DOHH2 (cell line): Measurements from ENCODE around the gene COL18A1.
"Not testable (repeated sequence)": the region's sequence is repeated elsewhere in the genome, so short reads cannot be mapped to it uniquely, and the experiment has no call there.

Experiments used
- H3F3A ChIP-seq: fragments of 200-600 bp; sonication (generic), shearing (Covaris generic); 2 replicates; pipeline ENCODE4 v1.6.0; 2016; ENCODE audit warnings: antibody characterized with exemption, mild to moderate bottlenecking; ENCODE audit not compliant: control insufficient read depth, insufficient read depth
- H3K27ac ChIP-seq: fragments of 200-600 bp; sonication (generic); 2 replicates; pipeline ENCODE4 v1.5.1; 2014; ENCODE audit warnings: low read depth, mild to moderate bottlenecking, low read length, moderate library complexity
- H3K27me3 ChIP-seq: fragments of 200-600 bp; sonication (generic); 2 replicates; pipeline ENCODE4 v1.6.1; 2014; ENCODE audit warnings: mild to moderate bottlenecking, low read length, mixed read lengths; ENCODE audit not compliant: control insufficient read depth
- H3K36me3 ChIP-seq: fragments of 200-600 bp; sonication (generic); 2 replicates; pipeline ENCODE4 v1.6.1; 2014; ENCODE audit warnings: mild to moderate bottlenecking, low read length, moderate library complexity, mixed read lengths; ENCODE audit not compliant: control insufficient read depth
- H3K4me1 ChIP-seq: fragments of 200-600 bp; sonication (generic); 2 replicates; pipeline ENCODE4 v1.6.1; 2014; ENCODE audit warnings: mild to moderate bottlenecking, low read length, mixed read lengths; ENCODE audit not compliant: control insufficient read depth
- H3K4me2 ChIP-seq: fragments of 200-600 bp; sonication (generic); 2 replicates; pipeline ENCODE4 v1.6.0; 2014; ENCODE audit warnings: mild to moderate bottlenecking, low read length, moderate library complexity
- H3K4me3 ChIP-seq: fragments of 200-600 bp; sonication (generic); 2 replicates; pipeline ENCODE4 v1.5.1; 2014; ENCODE audit warnings: mild to moderate bottlenecking, low read length, mixed read lengths
- H3K79me2 ChIP-seq: fragments of 200-600 bp; sonication (generic); 2 replicates; pipeline ENCODE4 v1.6.1; 2014; ENCODE audit warnings: mild to moderate bottlenecking, low read length, mixed read lengths; ENCODE audit not compliant: control insufficient read depth
- H3K9me2 ChIP-seq: fragments of 200-600 bp; sonication (generic); replicated peaks from 2 replicates; pipeline ENCODE4 v1.6.1; 2014; ENCODE audit warnings: mild to moderate bottlenecking, low read length, mixed read lengths; ENCODE audit not compliant: control insufficient read depth
- H3K9me3 ChIP-seq: fragments of 200-600 bp; sonication (generic); 2 replicates; pipeline ENCODE4 v1.6.1; 2014; ENCODE audit warnings: antibody characterized with exemption, low read length, mixed read lengths; ENCODE audit not compliant: control insufficient read depth, insufficient read depth
- H4K20me1 ChIP-seq: fragments of 200-600 bp; sonication (generic); 2 replicates; pipeline ENCODE4 v1.6.0; 2014; ENCODE audit warnings: low read depth, mild to moderate bottlenecking, antibody characterized with exemption, low read length, moderate library complexity; ENCODE audit not compliant: control insufficient read depth, insufficient read depth
- CTCF ChIP-seq: fragments of 200-600 bp; sonication (generic); IDR thresholded peaks from one replicate; pipeline ENCODE4 v1.5.1; 2014; ENCODE audit warnings: antibody characterized with exemption, mild to moderate bottlenecking, low read depth, low read length; ENCODE audit not compliant: poor library complexity, severe bottlenecking
- EZH2phosphoT487 ChIP-seq: fragments of 200-600 bp; sonication (generic); IDR thresholded peaks from 2 replicates; pipeline ENCODE4 v1.6.1; 2017; ENCODE audit warnings: borderline replicate concordance, mild to moderate bottlenecking, antibody characterized with exemption, low read length, moderate library complexity, mixed read lengths

COL18A1 gene

DNA sequence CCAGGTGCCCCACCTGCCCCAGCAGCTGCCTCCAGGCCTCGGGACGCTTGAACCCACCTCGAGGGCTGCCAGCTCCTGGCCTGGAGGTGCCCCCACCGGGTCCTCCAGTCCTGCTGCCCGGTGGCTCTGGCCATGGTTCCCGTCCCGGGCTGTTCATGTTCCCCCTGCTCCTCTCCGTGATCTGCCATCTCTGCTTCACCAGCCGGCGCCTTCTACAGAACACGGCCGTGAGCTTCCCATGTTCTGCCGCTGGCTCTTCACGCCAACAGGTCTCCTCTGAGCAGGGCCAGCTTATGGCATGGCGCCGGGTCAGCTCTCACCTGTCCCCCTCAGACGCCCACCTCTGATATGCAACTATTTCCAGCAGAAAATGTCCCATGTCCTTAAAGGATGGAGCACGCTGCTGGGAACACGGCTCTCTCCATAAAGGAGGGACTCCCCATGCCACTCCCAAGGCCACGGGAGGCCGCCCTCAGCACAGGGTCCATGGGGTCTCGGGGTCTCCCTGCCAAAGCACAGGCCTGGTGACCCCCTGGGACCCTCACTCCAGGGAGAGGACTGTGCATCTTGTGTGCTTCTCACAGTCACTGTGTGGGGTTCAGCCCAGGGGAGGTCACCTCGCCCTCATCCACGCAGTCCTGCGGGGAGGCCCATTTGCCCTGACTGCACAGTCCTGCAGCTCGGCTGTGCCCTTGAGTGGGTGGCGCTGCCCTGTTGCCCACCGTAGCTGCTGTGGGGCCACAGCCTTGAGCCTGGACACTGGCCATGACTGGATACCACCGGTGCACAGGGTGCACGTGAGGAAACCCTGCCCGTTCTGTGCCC, 36.7 kb downstream of the COL18A1 start:
- Histone ChIP-seq H3K4me2 (no peak overlapping the region), H3K4me1 (no peaks in the 10 kb centered on the region), H3K27ac (no peak overlapping the region), H3K36me3 (no peaks in the 10 kb centered on the region), H4K20me1 (no peaks in the 10 kb centered on the region), H3K27me3 (no peaks in the 10 kb centered on the region), H3F3A (no peaks in the 10 kb centered on the region), H3K9me2 (no peaks in the 10 kb centered on the region), H3K79me2 (no peaks in the 10 kb centered on the region), H3K9me3 (peaks cover 6% of the 10 kb centered on the region; the same call in 1 of the 2 replicates), H3K4me3 (no peak overlapping the region)
- TF ChIP-seq CTCF = no peak
- TF ChIP-seq EZH2phosphoT487 = no peak

DNA sequence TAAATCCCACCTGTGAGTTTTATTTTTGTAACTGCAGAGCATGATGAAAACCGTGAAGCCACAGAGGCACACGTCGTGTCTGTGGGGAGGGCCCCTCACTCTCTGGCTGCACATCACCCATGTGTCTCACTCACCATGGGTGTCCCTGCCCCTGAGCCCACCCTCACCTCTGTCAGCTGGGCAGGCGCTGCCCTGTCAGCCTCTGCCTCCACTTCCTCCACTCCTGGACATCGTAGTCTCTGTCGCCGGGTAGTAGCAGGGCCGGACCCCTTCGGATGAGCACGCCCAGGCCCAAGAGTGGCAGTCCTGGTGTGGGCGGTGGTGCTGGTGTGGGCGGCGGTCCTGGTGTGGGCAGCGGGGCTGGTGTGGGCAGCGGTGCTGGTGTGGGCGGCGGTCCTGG, 37.3 kb downstream of the COL18A1 start:
- no peak for TF ChIP-seq EZH2phosphoT487
- no peak for TF ChIP-seq CTCF
- H3K79me2 ChIP-seq = no peaks in the 10 kb centered on the region
- no peaks in the 10 kb centered on the region for H3K4me1 ChIP-seq
- H3K27me3 ChIP-seq = no peaks in the 10 kb centered on the region
- no peaks in the 10 kb centered on the region for H3K36me3 ChIP-seq
- no peaks in the 10 kb centered on the region for H3F3A ChIP-seq
- H3K9me2 ChIP-seq = no peaks in the 10 kb centered on the region
- no peaks in the 10 kb centered on the region for H4K20me1 ChIP-seq
- no peak overlapping the region for H3K4me3 ChIP-seq
- no peak overlapping the region for H3K27ac ChIP-seq
- H3K9me3 ChIP-seq = peaks cover 6% of the 10 kb centered on the region; the same call in 1 of the 2 replicates
- no peak overlapping the region for H3K4me2 ChIP-seq

GRCh38 chr21:45442686-45443594, 38.0 kb downstream of the COL18A1 start:
- not testable (repeated sequence) for H3K4me3 ChIP-seq, H3K27me3 ChIP-seq, H3K79me2 ChIP-seq, H3F3A ChIP-seq, H3K36me3 ChIP-seq, H3K27ac ChIP-seq, H3K4me1 ChIP-seq, H4K20me1 ChIP-seq, H3K9me2 ChIP-seq, H3K4me2 ChIP-seq, H3K9me3 ChIP-seq
